ENCODE measurements around the gene BID. TPM values are rescaled to one million over a fixed set of nuclear protein-coding genes. Genes with fewer than 3 reads are reported as not detected.

BID gene
- total RNA-seq, 1 experiment from 2014 or later: 23.2 TPM

- Histone ChIP-seq H2BK15ac (ENCODE audit: low read depth, low read length) (no peak overlapping the region), H3K27ac (ENCODE audit: insufficient read length, low read depth, low read length) (no peak overlapping the region), H3K9me3 (ENCODE audit: control insufficient read depth, low read depth, low read length) (no peaks in the 10 kb centered on the region), H3K4me1 (ENCODE audit: insufficient read depth, low read length) (no peaks in the 10 kb centered on the region), H3K79me2 (ENCODE audit: insufficient read depth, low read length) (no peaks in the 10 kb centered on the region), H3K27me3 (ENCODE audit: insufficient read depth, low read length) (no peaks in the 10 kb centered on the region), H3K79me1 (ENCODE audit: insufficient read depth, low read depth, low read length, poor library complexity, severe bottlenecking) (no peaks in the 10 kb centered on the region), H2AFZ (ENCODE audit: low read length) (no peak overlapping the region), H3K4ac (ENCODE audit: low read depth, low read length) (no peak overlapping the region), H2AK5ac (ENCODE audit: insufficient read length, low read length) (no peak overlapping the region), H4K91ac (ENCODE audit: insufficient read length, low read depth, low read length) (no peak overlapping the region), H3T11ph (ENCODE audit: low read length) (no peak overlapping the region), H3K9ac (ENCODE audit: extremely low read depth, insufficient read length, low read length) (no peak overlapping the region), H4K5ac (ENCODE audit: insufficient read length, low read depth, low read length) (no peak overlapping the region), H3K14ac (ENCODE audit: insufficient read depth, low read length) (no peak overlapping the region), H2BK20ac (ENCODE audit: low read depth, low read length, poor library complexity, severe bottlenecking) (no peak overlapping the region), H3K56ac (ENCODE audit: insufficient read length, low read depth, low read length) (no peak overlapping the region), H2BK12ac (ENCODE audit: insufficient read length, low read depth, low read length) (no peak overlapping the region), H3K4me2 (ENCODE audit: insufficient read depth, insufficient read length, low read length) (no peak overlapping the region), H3K18ac (ENCODE audit: insufficient read length, low read depth, low read length) (no peak overlapping the region), H3K23me2 (ENCODE audit: insufficient read length, low read depth, low read length, poor library complexity, severe bottlenecking) (no peaks in the 10 kb centered on the region), H2BK5ac (ENCODE audit: insufficient read length, low read length) (no peak overlapping the region), H4K20me1 (ENCODE audit: control insufficient read depth, insufficient read depth, insufficient read length) (no peaks in the 10 kb centered on the region), H4K8ac (replicated peaks; ENCODE audit: insufficient read length, low read depth, low read length) (no peak overlapping the region), H2BK120ac (ENCODE audit: low read depth, low read length, poor library complexity, severe bottlenecking) (no peak overlapping the region), H3K23ac (ENCODE audit: insufficient read length, low read depth, low read length) (no peak overlapping the region)
- Mint-ChIP-seq H3K27ac (peak overlapping the region in 1 of 3 experiments; percentile 82; a peak in 1 of 7 replicates), H3K4me3 (no peak overlapping the region), H3K4me1 (no peaks in the 10 kb centered on the region), H3K27me3 (ENCODE audit: low read depth) (no peaks in the 10 kb centered on the region), H3K36me3 (ENCODE audit: insufficient read depth in 1 of 3, low read depth in 3 of 3) (peaks cover 6 to 24% (median 24%) of the 10 kb centered on the region in 3 experiments; a peak in 6 of 7 replicates), H3K9me3 (no peaks in the 10 kb centered on the region)
- WGBS (ENCODE audit: extremely low coverage, insufficient read length, low lambda C conversion rate): no CpG with 5 or more reads among the region's 18 CpGs
- DNase-seq: no peak
- TF ChIP-seq CTCF (conservative IDR thresholded peaks at IDR 0.05): no peak
These were observed 47.1 kb downstream of the BID start for GRCh38 chr22:17726928-17727897.

All from H9 (cell line).